Neural cell (in vitro differentiated cells): ENCODE results near the gene SHISAL2B. TPM values are rescaled to one million over a fixed set of nuclear protein-coding genes. Genes with fewer than 3 reads are reported as not detected.

ENCODE experiments used
- H2AFZ ChIP-seq: fragments of 200-600, 300-800 bp; sonication (generic), shearing (Covaris generic); 2 replicates; pipeline ENCODE4 v1.6.0; 2014; ENCODE audit warnings: low read depth, mild to moderate bottlenecking, antibody characterized with exemption, low read length, moderate library complexity
- H3F3A ChIP-seq: fragments of 200-600 bp; shearing (Covaris generic); 2 replicates; pipeline ENCODE4 v1.6.1; 2016; ENCODE audit warnings: mild to moderate bottlenecking, moderate library complexity, mixed read lengths, antibody characterized with exemption, low read length; ENCODE audit not compliant: insufficient read depth, poor library complexity, severe bottlenecking
- H3K27ac ChIP-seq: fragments of 200-600, 300-800 bp; sonication (generic), shearing (Covaris generic); 2 replicates; pipeline ENCODE4 v1.5.1; 2014; ENCODE audit warnings: mild to moderate bottlenecking, low read length, moderate library complexity
- H3K27me3 ChIP-seq: fragments of 300-800, 200-600 bp; sonication (generic), shearing (Covaris generic); 2 replicates; pipeline ENCODE4 v1.6.0; 2014; ENCODE audit warnings: mild to moderate bottlenecking, low read depth, low read length, moderate library complexity; ENCODE audit not compliant: insufficient read depth
- H3K36me3 ChIP-seq: fragments of 300-800, 200-600 bp; sonication (generic), shearing (Covaris generic); 2 replicates; pipeline ENCODE4 v1.5.1; 2014; ENCODE audit warnings: mild to moderate bottlenecking, antibody characterized with exemption, low read length, moderate library complexity; ENCODE audit not compliant: insufficient read depth
- H3K4me2 ChIP-seq: fragments of 300-800, 200-600 bp; sonication (generic), shearing (Covaris generic); 2 replicates; pipeline ENCODE4 v1.6.0; 2014; ENCODE audit warnings: mild to moderate bottlenecking, low read length
- H3K4me3 ChIP-seq: fragments of 300-800, 200-600 bp; sonication (generic), shearing (Covaris generic); 2 replicates; pipeline ENCODE4 v1.5.1; 2014; ENCODE audit warnings: mild to moderate bottlenecking, low read length, moderate library complexity
- H3K79me2 ChIP-seq: fragments of 200-600 bp; shearing (Covaris generic); replicated peaks from 2 replicates; pipeline ENCODE4 v1.6.0; 2014; ENCODE audit warnings: mild to moderate bottlenecking, low read length, moderate library complexity; ENCODE audit not compliant: insufficient read depth
- H3K9ac ChIP-seq: fragments of 300-800, 200-600 bp; sonication (generic), shearing (Covaris generic); 2 replicates; pipeline ENCODE4 v1.6.1; 2016; ENCODE audit warnings: mild to moderate bottlenecking, low read length, mixed read lengths
- H3K9me2 ChIP-seq: fragments of 200-600 bp; shearing (Covaris generic); 2 replicates; pipeline ENCODE4 v1.6.1; 2016; ENCODE audit warnings: mild to moderate bottlenecking, low read length, mixed read lengths; ENCODE audit not compliant: insufficient read depth
- H3K9me3 ChIP-seq: fragments of 200-600, 300-800 bp; sonication (generic), shearing (Covaris generic); 2 replicates; pipeline ENCODE4 v1.6.1; 2016; ENCODE audit warnings: mild to moderate bottlenecking, mixed run types, low read length, moderate library complexity, mixed read lengths
- H4K20me1 ChIP-seq: fragments of 200-600 bp; shearing (Covaris generic); 2 replicates; pipeline ENCODE4 v1.6.1; 2016; ENCODE audit warnings: mild to moderate bottlenecking, mixed run types; ENCODE audit not compliant: insufficient read depth
- EP300 ChIP-seq: fragments of 450-650 bp; conservative IDR thresholded peaks from 2 replicates; pipeline ENCODE4 v1.6.1; 2014; ENCODE audit warnings: antibody characterized with exemption, mild to moderate bottlenecking, moderate library complexity; ENCODE audit not compliant: poor library complexity, severe bottlenecking
- EZH2 ChIP-seq: fragments of 200-600, 300-800 bp; shearing (Covaris generic), sonication (generic); IDR thresholded peaks from 2 replicates; pipeline ENCODE4 v1.6.1; 2014; ENCODE audit warnings: antibody characterized with exemption, low read length, borderline replicate concordance, mild to moderate bottlenecking; ENCODE audit not compliant: insufficient read depth, poor library complexity, severe bottlenecking
- MXI1 ChIP-seq: fragments of 450-650 bp; conservative IDR thresholded peaks from 2 replicates; pipeline ENCODE4 v1.6.1; 2014; ENCODE audit warnings: antibody characterized with exemption, mild to moderate bottlenecking; ENCODE audit not compliant: poor library complexity, severe bottlenecking
- POLR2AphosphoS5 ChIP-seq: IDR thresholded peaks from 2 replicates; pipeline ENCODE4 v1.6.1; 2012
- RAD21 ChIP-seq: fragments of 450-650 bp; conservative IDR thresholded peaks from 2 replicates; pipeline ENCODE4 v1.6.1; 2014; ENCODE audit warnings: antibody characterized with exemption, mild to moderate bottlenecking, moderate library complexity
- REST ChIP-seq: IDR thresholded peaks from 2 replicates; pipeline ENCODE4 v1.6.1; 2012; ENCODE audit warnings: borderline replicate concordance
- SMC3 ChIP-seq: fragments of 450-650 bp; conservative IDR thresholded peaks from 2 replicates; pipeline ENCODE4 v1.6.1; 2014; ENCODE audit warnings: antibody characterized with exemption, mild to moderate bottlenecking, moderate library complexity; ENCODE audit not compliant: poor library complexity
- polyA plus RNA-seq: library from polyadenylated mRNA; depleted of rRNA; stranded (reverse); fragments of >200 nt; gene quantifications from 2 replicates; pipeline ENCODE4 v1.2.3, GENCODE V29; 2014
- TF ChIP-seq, protein P1 (sequence below): fragments of 450-650 bp; IDR thresholded peaks from 2 replicates; pipeline ENCODE4 v1.5.1; 2014; ENCODE audit warnings: antibody characterized with exemption, mild to moderate bottlenecking, moderate library complexity; ENCODE audit not compliant: poor library complexity, severe bottlenecking

SHISAL2B gene
- polyA plus RNA-seq, 1 donor from 2014 or later, result not detected

GRCh38 chr5:64685866-64686265 lies 4.4 kb upstream of the SHISAL2B start:
- Histone ChIP-seq H2AFZ (no peak overlapping the region), H3K9me2 (no peaks in the 10 kb centered on the region), H3K79me2 (no peaks in the 10 kb centered on the region), H3K9me3 (no peaks in the 10 kb centered on the region), H3K36me3 (no peaks in the 10 kb centered on the region), H3K27ac (no peak overlapping the region), H4K20me1 (no peaks in the 10 kb centered on the region), H3K9ac (no peak overlapping the region), H3K4me2 (no peak overlapping the region), H3F3A (no peaks in the 10 kb centered on the region), H3K27me3 (peaks cover 20% of the 10 kb centered on the region), H3K4me3 (no peak overlapping the region)
- TF ChIP-seq POLR2AphosphoS5 (no peak), REST (no peak), RAD21 (no peak), EZH2 (no peak)
- TF ChIP-seq, protein P1, sequence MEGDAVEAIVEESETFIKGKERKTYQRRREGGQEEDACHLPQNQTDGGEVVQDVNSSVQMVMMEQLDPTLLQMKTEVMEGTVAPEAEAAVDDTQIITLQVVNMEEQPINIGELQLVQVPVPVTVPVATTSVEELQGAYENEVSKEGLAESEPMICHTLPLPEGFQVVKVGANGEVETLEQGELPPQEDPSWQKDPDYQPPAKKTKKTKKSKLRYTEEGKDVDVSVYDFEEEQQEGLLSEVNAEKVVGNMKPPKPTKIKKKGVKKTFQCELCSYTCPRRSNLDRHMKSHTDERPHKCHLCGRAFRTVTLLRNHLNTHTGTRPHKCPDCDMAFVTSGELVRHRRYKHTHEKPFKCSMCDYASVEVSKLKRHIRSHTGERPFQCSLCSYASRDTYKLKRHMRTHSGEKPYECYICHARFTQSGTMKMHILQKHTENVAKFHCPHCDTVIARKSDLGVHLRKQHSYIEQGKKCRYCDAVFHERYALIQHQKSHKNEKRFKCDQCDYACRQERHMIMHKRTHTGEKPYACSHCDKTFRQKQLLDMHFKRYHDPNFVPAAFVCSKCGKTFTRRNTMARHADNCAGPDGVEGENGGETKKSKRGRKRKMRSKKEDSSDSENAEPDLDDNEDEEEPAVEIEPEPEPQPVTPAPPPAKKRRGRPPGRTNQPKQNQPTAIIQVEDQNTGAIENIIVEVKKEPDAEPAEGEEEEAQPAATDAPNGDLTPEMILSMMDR, result no peak

DNA sequence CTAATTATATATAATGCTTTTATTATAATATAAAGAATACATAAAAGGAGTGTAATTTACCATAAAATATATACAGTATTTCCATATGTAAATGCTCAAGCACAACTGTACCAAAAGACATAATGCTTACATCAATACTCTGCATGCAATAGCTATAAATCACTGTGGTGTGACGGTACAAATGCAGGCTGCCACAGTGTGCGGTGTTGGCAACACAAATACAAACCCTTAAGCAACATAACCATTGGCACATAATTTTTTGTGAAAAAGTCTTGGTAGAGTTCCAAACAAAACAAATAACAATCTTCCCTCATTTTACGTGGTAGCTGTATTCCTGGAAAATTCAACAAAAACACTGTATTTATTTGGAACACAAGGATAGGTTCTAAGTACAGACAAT lies 1.9 kb upstream of the SHISAL2B start:
- Histone ChIP-seq H2AFZ (no peak overlapping the region), H3K9ac (no peak overlapping the region), H3K27ac (no peak overlapping the region), H3K9me3 (no peaks in the 10 kb centered on the region), H3K79me2 (no peaks in the 10 kb centered on the region), H4K20me1 (no peaks in the 10 kb centered on the region), H3K9me2 (no peaks in the 10 kb centered on the region), H3K4me3 (no peak overlapping the region), H3F3A (no peaks in the 10 kb centered on the region), H3K36me3 (no peaks in the 10 kb centered on the region), H3K4me2 (no peak overlapping the region), H3K27me3 (peaks cover 30% of the 10 kb centered on the region)
- no peak for TF ChIP-seq MXI1
- TF ChIP-seq EP300, result no peak
- TF ChIP-seq EZH2, result no peak
- TF ChIP-seq SMC3, result no peak
- TF ChIP-seq, protein P1, result no peak
- TF ChIP-seq REST, result no peak
